Neural progenitor cell (in vitro differentiated cells): Measurements from ENCODE around the gene SYNGR2.

Experiments used
- CTCF ChIP-seq: fragments of 200-600 bp; sonication (generic); IDR thresholded peaks from 2 replicates; pipeline ENCODE4 v1.5.1; 2017; ENCODE audit warnings: antibody characterized with exemption, mild to moderate bottlenecking
- EZH2 ChIP-seq: fragments of 200-600 bp; sonication (generic); IDR thresholded peaks from 2 replicates; pipeline ENCODE4 v1.6.1; 2017; ENCODE audit warnings: antibody characterized with exemption, mild to moderate bottlenecking, moderate library complexity

- TF ChIP-seq EZH2 (no peak), CTCF (no peak)
These were observed 35.0 kb upstream of the SYNGR2 start for GRCh38 chr17:78133179-78133951.
